WTC11 (cell line): ENCODE results near the gene SPATA2L. TPM values are rescaled to one million over a fixed set of nuclear protein-coding genes. Genes with fewer than 3 reads are reported as not detected.
A peak's percentile ranks its signal among the peaks of the same experiment; 100 is the strongest.

Experiments used
- ATAC-seq: fragments of 200-7000 bp; cut with Tn5 transposase; 2 replicates; pipeline ENCODE4 v1.10.0; 2021; ENCODE audit warnings: mild to moderate bottlenecking, moderate library complexity
- CTCF ChIA-PET: fragments of 300-600 bp; sonication (Branson Sonifier 250); formaldehyde crosslinking; loops from one replicate; lab custom pipeline; 2021; ENCODE audit warnings: antibody characterized with exemption; lab: Charles Lee
- POLR2A ChIA-PET: fragments of 350-600 bp; sonication (Branson Sonifier 250); formaldehyde crosslinking; loops from one replicate; lab custom pipeline; 2021; ENCODE audit warnings: antibody characterized with exemption; lab: Charles Lee
- DNase-seq: peaks from one replicate; pipeline ENCODE4 v3.0.0; 2021; ENCODE audit warnings: low spot score
- H3K27ac Mint-ChIP-seq: 2 replicates; pipeline ENCODE4 v1.8.0; 2021; ENCODE audit warnings: mixed read lengths
- H3K27me3 Mint-ChIP-seq: 2 replicates; pipeline ENCODE4 v1.8.0; 2021; ENCODE audit warnings: low read depth, mild to moderate bottlenecking, moderate library complexity, mixed read lengths
- H3K36me3 Mint-ChIP-seq: 2 replicates; pipeline ENCODE4 v1.8.0; 2021; ENCODE audit warnings: mixed read lengths
- H3K4me1 Mint-ChIP-seq: 2 replicates; pipeline ENCODE4 v1.8.0; 2022; ENCODE audit warnings: mixed read lengths
- H3K4me3 Mint-ChIP-seq: 2 replicates; pipeline ENCODE4 v1.8.0; 2021; ENCODE audit warnings: mild to moderate bottlenecking, moderate library complexity, mixed read lengths
- H3K9me3 Mint-ChIP-seq: 2 replicates; pipeline ENCODE4 v1.8.0; 2021; ENCODE audit warnings: mixed read lengths
- AFF4 ChIP-seq: sonication (generic); formaldehyde crosslinking; IDR thresholded peaks from 2 replicates; pipeline ENCODE4 v1.8.1; 2023; ENCODE audit warnings: mild to moderate bottlenecking, missing genetic modification reagents, borderline replicate concordance
- ARID4B ChIP-seq: sonication (generic); formaldehyde crosslinking; IDR thresholded peaks from 2 replicates; pipeline ENCODE4 v1.8.0; 2023; ENCODE audit warnings: missing genetic modification reagents, mild to moderate bottlenecking, borderline replicate concordance
- CREB1 ChIP-seq: sonication (generic); formaldehyde crosslinking; IDR thresholded peaks from 2 replicates; pipeline ENCODE4 v1.8.0; 2023; ENCODE audit warnings: mild to moderate bottlenecking, missing genetic modification reagents
- CREM ChIP-seq: sonication (generic); formaldehyde crosslinking; IDR thresholded peaks from 2 replicates; pipeline ENCODE4 v1.8.1; 2022; ENCODE audit warnings: mild to moderate bottlenecking, missing genetic modification reagents, moderate library complexity
- ERG ChIP-seq: fragments of 250-450 bp; sonication (Bioruptor Pico); IDR thresholded peaks from 2 replicates; pipeline ENCODE4 v1.8.0; 2021; ENCODE audit warnings: mild to moderate bottlenecking
- HMGA2 ChIP-seq: fragments of 250-450 bp; sonication (Bioruptor Pico); IDR thresholded peaks from 2 replicates; pipeline ENCODE4 v1.4.0; 2021; ENCODE audit warnings: mild to moderate bottlenecking, moderate library complexity
- IRF1 ChIP-seq: sonication (generic); formaldehyde crosslinking; IDR thresholded peaks from 2 replicates; pipeline ENCODE4 v1.8.0; 2023; ENCODE audit warnings: missing genetic modification reagents
- KAT7 ChIP-seq: sonication (generic); formaldehyde crosslinking; IDR thresholded peaks from 2 replicates; pipeline ENCODE4 v1.8.1; 2023; ENCODE audit warnings: missing genetic modification reagents, mild to moderate bottlenecking, borderline replicate concordance
- NFATC4 ChIP-seq: fragments of 250-450 bp; sonication (Bioruptor Pico); IDR thresholded peaks from 2 replicates; pipeline ENCODE4 v1.9.0; 2021; ENCODE audit warnings: mild to moderate bottlenecking
- NFE2L1 ChIP-seq: sonication (generic); formaldehyde crosslinking; IDR thresholded peaks from 2 replicates; pipeline ENCODE4 v1.8.1; 2023; ENCODE audit warnings: missing genetic modification reagents
- NR3C1 ChIP-seq: sonication (generic); formaldehyde crosslinking; conservative IDR thresholded peaks from 2 replicates; pipeline ENCODE4 v1.8.1; 2023; ENCODE audit warnings: low read depth, mild to moderate bottlenecking, missing genetic modification reagents
- PRRX2 ChIP-seq: fragments of 250-450 bp; sonication (Bioruptor Pico); IDR thresholded peaks from 2 replicates; pipeline ENCODE4 v1.8.0; 2021; ENCODE audit warnings: mild to moderate bottlenecking
- SMAD3 ChIP-seq: sonication (generic); formaldehyde crosslinking; IDR thresholded peaks from 2 replicates; pipeline ENCODE4 v1.8.0; 2022; ENCODE audit warnings: missing genetic modification reagents, mild to moderate bottlenecking, borderline replicate concordance
- TEAD4 ChIP-seq: sonication (generic); formaldehyde crosslinking; IDR thresholded peaks from 2 replicates; pipeline ENCODE4 v1.8.0; 2022; ENCODE audit warnings: mild to moderate bottlenecking, missing genetic modification reagents
- ZBTB21 ChIP-seq: sonication (generic); formaldehyde crosslinking; IDR thresholded peaks from 2 replicates; pipeline ENCODE4 v1.8.1; 2023; ENCODE audit warnings: mild to moderate bottlenecking, missing genetic modification reagents, borderline replicate concordance
- ZNF416 ChIP-seq: fragments of 250-450 bp; sonication (Bioruptor Pico); IDR thresholded peaks from 2 replicates; pipeline ENCODE4 v1.9.0; 2021; ENCODE audit warnings: mild to moderate bottlenecking, inconsistent platforms
- ZNF423 ChIP-seq: fragments of 250-450 bp; sonication (Bioruptor Pico); IDR thresholded peaks from 2 replicates; pipeline ENCODE4 v2.1.2; 2022; ENCODE audit warnings: mild to moderate bottlenecking, moderate library complexity
- ZNF532 ChIP-seq: fragments of 250-450 bp; sonication (Bioruptor Pico); IDR thresholded peaks from 2 replicates; pipeline ENCODE4 v1.9.0; 2021; ENCODE audit warnings: mild to moderate bottlenecking, borderline replicate concordance
- total RNA-seq: library from RNA; stranded (reverse); gene quantifications from 3 replicates; pipeline ENCODE4 v1.2.3, GENCODE V29; 2021

Gene SPATA2L
- total RNA-seq, 1 experiment from 2014 or later, result 15.7 TPM

GRCh38 chr16:89670496-89671431 lies 30.7 kb downstream of the SPATA2L start:
- DNase-seq (no peak), ATAC-seq (no peak)
- Mint-ChIP-seq H3K36me3 (peaks cover 20% of the 10 kb centered on the region), H3K4me3 (no peak overlapping the region), H3K9me3 (peaks cover 27% of the 10 kb centered on the region), H3K4me1 (no peaks in the 10 kb centered on the region), H3K27me3 (peaks cover 10% of the 10 kb centered on the region), H3K27ac (peak overlapping the region; percentile 64; the same call in 1 of the 2 replicates)
- CTCF ChIA-PET, result interaction anchor here (0.6 to 0.8 kb wide), 3 partner anchors 12 to 68 kb away, joined by 3 to 4 read pairs (median 3); no protein-coding TSS in a partner anchor
- TF ChIP-seq NR3C1, result no peak
- no peak for TF ChIP-seq CREM (CRISPR knock-in tag)
- no peak for TF ChIP-seq CREB1 (CRISPR knock-in tag)
- no peak for TF ChIP-seq ERG (CRISPR knock-in tag)
- no peak for TF ChIP-seq ZNF532
- no peak for TF ChIP-seq HMGA2 (CRISPR knock-in tag)
- TF ChIP-seq NFATC4, result no peak
- no peak for TF ChIP-seq ZNF423 (CRISPR knock-in tag)
- TF ChIP-seq IRF1 (CRISPR knock-in tag), result no peak
- no peak for TF ChIP-seq ZBTB21 (CRISPR knock-in tag)
- TF ChIP-seq PRRX2, result no peak
- no peak for TF ChIP-seq ZNF416 (CRISPR knock-in tag)
- no peak for TF ChIP-seq NFE2L1 (CRISPR knock-in tag)
- POLR2A ChIA-PET, result no interaction called here

- H3K4me1 Mint-ChIP-seq, result no peaks in the 10 kb centered on the region
- ChIA-PET POLR2A (no interaction called here), CTCF (no interaction called here)
- no peak for ATAC-seq
- DNase-seq, result no peak
- no peak overlapping the region for H3K27ac Mint-ChIP-seq
- H3K9me3 Mint-ChIP-seq, result peaks cover 31% of the 10 kb centered on the region
- no peak overlapping the region for H3K4me3 Mint-ChIP-seq
- peaks cover 13% of the 10 kb centered on the region for H3K27me3 Mint-ChIP-seq
- H3K36me3 Mint-ChIP-seq, result peaks cover 25% of the 10 kb centered on the region
- TF ChIP-seq SMAD3 (CRISPR knock-in tag) (no peak), AFF4 (CRISPR knock-in tag) (no peak), TEAD4 (CRISPR knock-in tag) (no peak), KAT7 (CRISPR knock-in tag) (no peak), ARID4B (no peak)
These were observed 31.8 kb downstream of the SPATA2L start for GRCh38 chr16:89669755-89670154.
